ENCODE measurements around the gene GRM5. TPM values are rescaled to one million over a fixed set of nuclear protein-coding genes. Genes with fewer than 3 reads are reported as not detected.

GRM5 gene
- total and polyA plus RNA-seq, 8 donors: 0.37 TPM; not detected in 7

DNA sequence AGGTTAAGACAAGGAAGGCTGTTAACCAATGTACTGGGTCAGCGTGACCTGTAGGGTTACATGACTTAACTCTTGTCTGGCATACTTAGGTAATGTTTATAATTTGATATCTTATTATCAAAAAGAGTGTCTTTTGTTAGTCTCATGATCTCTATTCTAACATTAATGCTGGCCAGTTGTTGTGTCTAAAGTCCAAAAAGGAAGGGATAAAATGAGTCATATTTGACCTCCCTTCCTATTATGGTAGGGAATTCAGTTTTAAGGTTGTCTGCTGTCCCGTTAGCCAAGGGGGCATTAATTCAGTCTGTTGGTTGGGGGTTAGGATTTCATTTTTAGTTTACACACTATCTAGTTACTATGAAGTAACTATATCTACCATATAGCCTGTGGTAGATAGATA is 364.0 kb downstream of the GRM5 start:
- H3K27me3 ChIP-seq: no peaks in the 10 kb centered on the region
- intact Hi-C loops (cut with DNase I; ENCODE audit: low total_unique reads): no loop called here
- no peak overlapping the region for H3K4me3 ChIP-seq
- H3K4me1 ChIP-seq: no peaks in the 10 kb centered on the region
- no peak for DNase-seq
- no peak overlapping the region for H3K27ac ChIP-seq
- TF ChIP-seq POLR2AphosphoS5 (IDR thresholded peaks at IDR 0.05) (no peak), CTCF (IDR thresholded peaks at IDR 0.05) (no peak), POLR2A (IDR thresholded peaks at IDR 0.05) (no peak), EP300 (IDR thresholded peaks at IDR 0.05) (no peak)
- WGBS, 5 donors: 55 to 88% (median 73%) methylated on average over 2 of the region's 2 CpGs
- no peaks in the 10 kb centered on the region for H3K36me3 ChIP-seq
- peaks cover 0 to 5% (median 0%) of the 10 kb centered on the region in 4 donors for H3K9me3 ChIP-seq

DNA sequence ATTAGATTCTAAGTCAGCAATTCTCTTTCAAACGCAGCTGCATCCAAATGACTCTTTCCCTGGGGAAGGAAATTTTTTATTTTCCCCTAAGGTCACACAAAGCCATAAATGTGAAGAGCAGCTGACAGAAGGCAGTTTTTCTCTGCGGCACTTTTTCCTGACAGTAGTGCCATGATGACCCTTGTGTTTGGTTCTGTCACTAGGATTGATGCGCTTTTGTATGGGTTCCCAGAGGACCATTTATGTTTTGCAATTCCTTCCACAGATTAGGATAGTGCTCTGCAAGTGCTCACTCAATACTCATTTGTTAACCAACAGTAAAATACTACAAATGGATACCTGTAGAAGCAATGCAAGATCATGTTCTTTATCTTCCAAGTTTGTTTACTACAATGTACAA is 368.6 kb downstream of the GRM5 start:
- H3K27ac ChIP-seq: no peak overlapping the region
- intact Hi-C loops (cut with DNase I; ENCODE audit: low total_unique reads): no loop called here
- H3K4me1 ChIP-seq: no peaks in the 10 kb centered on the region
- WGBS, 5 donors: 43 to 68% (median 58%) methylated on average over 3 of the region's 3 CpGs
- no peak overlapping the region for H3K4me3 ChIP-seq
- H3K27me3 ChIP-seq: no peaks in the 10 kb centered on the region
- no peaks in the 10 kb centered on the region for H3K36me3 ChIP-seq
- DNase-seq: no peak
- no peaks in the 10 kb centered on the region for H3K9me3 ChIP-seq
- TF ChIP-seq CTCF (IDR thresholded peaks at IDR 0.05) (no peak), POLR2A (IDR thresholded peaks at IDR 0.05) (no peak), POLR2AphosphoS5 (IDR thresholded peaks at IDR 0.05) (no peak), EP300 (IDR thresholded peaks at IDR 0.05) (no peak)

- Histone ChIP-seq H3K27me3 (no peaks in the 10 kb centered on the region), H3K4me1 (no peaks in the 10 kb centered on the region), H3K4me3 (no peak overlapping the region), H3K9me3 (no peaks in the 10 kb centered on the region), H3K36me3 (no peaks in the 10 kb centered on the region), H3K27ac (no peak overlapping the region)
- whole genome bisulfite sequencing, 5 donors: 60 to 71% (median 68%) methylated on average over 11 of the region's 11 CpGs
- intact Hi-C loops (cut with DNase I; ENCODE audit: low total_unique reads): no loop called here
- no peak for DNase-seq
- TF ChIP-seq CTCF (IDR thresholded peaks at IDR 0.05) (no peak), POLR2AphosphoS5 (IDR thresholded peaks at IDR 0.05) (no peak), EP300 (IDR thresholded peaks at IDR 0.05) (no peak), POLR2A (IDR thresholded peaks at IDR 0.05) (no peak)
Observed at GRCh38 chr11:88695689-88696414, 369.9 kb downstream of the GRM5 start.

GRCh38 chr11:88692306-88693086 is 373.3 kb downstream of the GRM5 start:
- TF ChIP-seq CTCF (IDR thresholded peaks at IDR 0.05) (no peak), EP300 (IDR thresholded peaks at IDR 0.05) (no peak), POLR2AphosphoS5 (IDR thresholded peaks at IDR 0.05) (no peak), POLR2A (IDR thresholded peaks at IDR 0.05) (no peak)

More at GRCh38 chr11:88692306-88693086, 373.3 kb downstream of the GRM5 start:
- no peak for DNase-seq
- Histone ChIP-seq H3K27me3 (no peaks in the 10 kb centered on the region), H3K9me3 (no peaks in the 10 kb centered on the region), H3K4me3 (no peak overlapping the region), H3K27ac (no peak overlapping the region), H3K4me1 (no peaks in the 10 kb centered on the region), H3K36me3 (no peaks in the 10 kb centered on the region)
- 61 to 71% (median 65%) methylated on average over 4 of the region's 4 CpGs for WGBS, 5 donors
- intact Hi-C loops (cut with DNase I; ENCODE audit: low total_unique reads): no loop called here

Measured in stomach (tissue), 9 donors.